Lower leg skin (tissue), 3 donors: Measurements from ENCODE around the gene RPL14.

ENCODE experiments used
- POLR2A ChIP-seq, 2 donors: fragments of 450-650 bp; IDR thresholded peaks; one replicate each; pipeline ENCODE4 v1.6.1; 2016 to 2017; ENCODE audit warnings: antibody characterized with exemption in 2 of 2, mild to moderate bottlenecking in 1 of 2, moderate library complexity in 1 of 2
- TF ChIP-seq, protein P1 (sequence below), 3 donors: fragments of 450-650 bp; IDR thresholded peaks; one replicate each; pipeline ENCODE4 v1.5.1; 2016; ENCODE audit warnings: antibody characterized with exemption in 3 of 3, mild to moderate bottlenecking in 3 of 3, moderate library complexity in 2 of 3

DNA sequence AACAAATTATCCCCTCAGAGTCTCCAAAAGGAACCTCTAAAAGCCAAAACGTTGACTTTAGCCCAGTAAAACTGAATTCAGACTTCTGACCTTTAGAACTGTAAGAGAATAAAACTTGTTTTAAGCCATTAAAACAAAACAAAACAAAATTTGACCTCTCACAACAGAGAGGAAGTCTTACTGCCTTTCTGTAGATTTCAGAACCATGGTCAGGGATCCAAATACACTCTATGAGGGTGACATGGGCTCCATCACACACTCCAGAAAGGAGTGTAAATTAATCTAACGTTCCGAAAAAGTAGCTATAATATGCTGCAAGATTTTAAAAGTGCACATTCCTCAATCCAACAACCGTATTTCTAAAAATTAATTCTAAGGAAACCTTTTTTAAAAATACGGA is 19.2 kb upstream of the RPL14 start:
- TF ChIP-seq, protein P1, sequence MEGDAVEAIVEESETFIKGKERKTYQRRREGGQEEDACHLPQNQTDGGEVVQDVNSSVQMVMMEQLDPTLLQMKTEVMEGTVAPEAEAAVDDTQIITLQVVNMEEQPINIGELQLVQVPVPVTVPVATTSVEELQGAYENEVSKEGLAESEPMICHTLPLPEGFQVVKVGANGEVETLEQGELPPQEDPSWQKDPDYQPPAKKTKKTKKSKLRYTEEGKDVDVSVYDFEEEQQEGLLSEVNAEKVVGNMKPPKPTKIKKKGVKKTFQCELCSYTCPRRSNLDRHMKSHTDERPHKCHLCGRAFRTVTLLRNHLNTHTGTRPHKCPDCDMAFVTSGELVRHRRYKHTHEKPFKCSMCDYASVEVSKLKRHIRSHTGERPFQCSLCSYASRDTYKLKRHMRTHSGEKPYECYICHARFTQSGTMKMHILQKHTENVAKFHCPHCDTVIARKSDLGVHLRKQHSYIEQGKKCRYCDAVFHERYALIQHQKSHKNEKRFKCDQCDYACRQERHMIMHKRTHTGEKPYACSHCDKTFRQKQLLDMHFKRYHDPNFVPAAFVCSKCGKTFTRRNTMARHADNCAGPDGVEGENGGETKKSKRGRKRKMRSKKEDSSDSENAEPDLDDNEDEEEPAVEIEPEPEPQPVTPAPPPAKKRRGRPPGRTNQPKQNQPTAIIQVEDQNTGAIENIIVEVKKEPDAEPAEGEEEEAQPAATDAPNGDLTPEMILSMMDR (IDR thresholded peaks at IDR 0.05): no peak
- TF ChIP-seq POLR2A (IDR thresholded peaks at IDR 0.05): no peak
